ENCODE measurements around the gene KIAA1958. TPM values are rescaled to one million over a fixed set of nuclear protein-coding genes. Genes with fewer than 3 reads are reported as not detected.

Gene KIAA1958
- total RNA-seq, 1 donor from 2014 or later, result 4.4 TPM

- Mint-ChIP-seq H3K36me3 (ENCODE audit: low read depth) (no peaks in the 10 kb centered on the region), H3K9me3 (ENCODE audit: low read depth) (no peaks in the 10 kb centered on the region), H3K27ac (ENCODE audit: unreplicated experiment) (no peak overlapping the region), H3K4me3 (ENCODE audit: unreplicated experiment) (no peak overlapping the region), H3K27me3 (ENCODE audit: low read depth) (no peaks in the 10 kb centered on the region), H3K4me1 (ENCODE audit: low read depth) (peaks cover 34% of the 10 kb centered on the region)
- no peak for DNase-seq (ENCODE audit: low spot score)
- TF ChIP-seq CTCF (IDR thresholded peaks at IDR 0.05), result no peak
Observed at GRCh38 chr9:112548051-112548440, 61.4 kb downstream of the KIAA1958 start.

DNA sequence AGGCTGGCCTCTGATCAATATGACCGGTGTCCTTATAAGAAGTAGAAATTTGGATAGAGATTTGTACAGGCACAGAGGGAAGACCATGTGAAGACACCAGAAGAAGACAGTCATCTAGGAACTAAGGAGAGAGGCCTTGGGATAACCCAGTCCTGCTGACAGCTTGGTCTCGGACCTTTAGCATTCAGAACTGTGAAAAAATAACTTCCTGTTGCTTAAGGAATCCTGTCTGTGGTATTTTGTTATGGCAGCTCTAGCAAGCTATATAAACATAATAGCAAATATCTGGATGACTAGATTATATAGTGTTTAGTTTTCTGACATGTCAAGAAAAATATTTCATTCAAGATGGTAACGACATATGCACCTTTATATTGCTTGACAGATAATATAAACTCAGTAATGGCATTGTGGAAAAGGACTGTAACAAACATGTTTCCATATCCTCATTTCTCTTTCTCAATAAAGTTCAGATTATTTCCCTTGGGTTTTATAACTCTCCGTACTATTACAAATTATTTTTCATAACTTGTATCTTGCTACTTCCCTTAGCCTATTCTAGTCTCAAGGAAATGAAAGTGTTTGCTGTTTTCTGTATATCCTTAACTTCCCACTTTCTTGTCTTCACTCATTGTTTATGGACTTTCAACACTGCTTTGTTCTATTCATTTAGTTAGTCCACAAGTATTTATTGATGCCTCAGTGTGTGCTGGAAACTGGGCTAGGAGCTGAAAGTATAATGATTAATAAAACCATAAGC, 62.4 kb downstream of the KIAA1958 start:
- no peaks in the 10 kb centered on the region for H3K36me3 Mint-ChIP-seq (ENCODE audit: low read depth)
- no peak for DNase-seq (ENCODE audit: low spot score)
- H3K27ac Mint-ChIP-seq (ENCODE audit: unreplicated experiment), result peak overlapping the region; percentile 34
- H3K27me3 Mint-ChIP-seq (ENCODE audit: low read depth), result no peaks in the 10 kb centered on the region
- TF ChIP-seq CTCF (IDR thresholded peaks at IDR 0.05), result no peak
- no peaks in the 10 kb centered on the region for H3K9me3 Mint-ChIP-seq (ENCODE audit: low read depth)
- peaks cover 34% of the 10 kb centered on the region for H3K4me1 Mint-ChIP-seq (ENCODE audit: low read depth)
- no peak overlapping the region for H3K4me3 Mint-ChIP-seq (ENCODE audit: unreplicated experiment)

DNA sequence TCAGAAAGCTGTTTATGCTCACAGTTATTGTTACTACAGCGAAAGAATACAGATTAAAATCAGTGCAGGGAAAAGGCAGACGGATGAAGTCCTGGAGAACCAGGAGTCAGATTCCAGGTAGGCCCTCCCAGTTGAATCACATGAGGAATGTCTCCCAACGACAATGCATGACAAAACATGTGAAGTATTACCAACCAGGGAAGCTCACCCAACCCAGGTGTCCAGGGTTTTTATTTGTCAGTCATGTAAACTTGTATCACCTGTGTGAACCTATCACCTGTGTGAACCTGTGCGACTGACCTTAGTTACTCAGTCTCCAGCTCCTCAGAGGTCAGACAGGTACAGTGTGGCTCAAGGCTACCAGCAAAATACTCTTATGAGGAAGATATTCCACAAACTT, 63.9 kb downstream of the KIAA1958 start:
- H3K4me3 Mint-ChIP-seq (ENCODE audit: unreplicated experiment), result no peak overlapping the region
- no peaks in the 10 kb centered on the region for H3K27me3 Mint-ChIP-seq (ENCODE audit: low read depth)
- no peak for DNase-seq (ENCODE audit: low spot score)
- no peaks in the 10 kb centered on the region for H3K9me3 Mint-ChIP-seq (ENCODE audit: low read depth)
- H3K27ac Mint-ChIP-seq (ENCODE audit: unreplicated experiment), result no peak overlapping the region
- H3K4me1 Mint-ChIP-seq (ENCODE audit: low read depth), result peaks cover 40% of the 10 kb centered on the region
- TF ChIP-seq CTCF (IDR thresholded peaks at IDR 0.05), result no peak
- no peaks in the 10 kb centered on the region for H3K36me3 Mint-ChIP-seq (ENCODE audit: low read depth)

GRCh38 chr9:112551641-112552040, 65.0 kb downstream of the KIAA1958 start:
- Mint-ChIP-seq H3K27me3 (ENCODE audit: low read depth) (no peaks in the 10 kb centered on the region), H3K4me3 (ENCODE audit: unreplicated experiment) (no peak overlapping the region), H3K4me1 (ENCODE audit: low read depth) (peaks cover 41% of the 10 kb centered on the region), H3K36me3 (ENCODE audit: low read depth) (no peaks in the 10 kb centered on the region), H3K9me3 (ENCODE audit: low read depth) (no peaks in the 10 kb centered on the region), H3K27ac (ENCODE audit: unreplicated experiment) (peak overlapping the region; percentile 10)
- DNase-seq (ENCODE audit: low spot score), result no peak
- no peak for TF ChIP-seq CTCF (IDR thresholded peaks at IDR 0.05)

GRCh38 chr9:112552229-112553056, 65.8 kb downstream of the KIAA1958 start:
- no peak for DNase-seq (ENCODE audit: low spot score)
- Mint-ChIP-seq H3K27me3 (ENCODE audit: low read depth) (no peaks in the 10 kb centered on the region), H3K36me3 (ENCODE audit: low read depth) (no peaks in the 10 kb centered on the region), H3K9me3 (ENCODE audit: low read depth) (no peaks in the 10 kb centered on the region), H3K4me3 (ENCODE audit: unreplicated experiment) (no peak overlapping the region), H3K27ac (ENCODE audit: unreplicated experiment) (peak overlapping the region; percentile 51), H3K4me1 (ENCODE audit: low read depth) (peaks cover 43% of the 10 kb centered on the region)
- no peak for TF ChIP-seq CTCF (IDR thresholded peaks at IDR 0.05)
